ENCODE data around the gene EDN2. TPM values are rescaled to one million over a fixed set of nuclear protein-coding genes. Genes with fewer than 3 reads are reported as not detected.

EDN2 gene
- total RNA-seq (2021; fragmentation: NEBNext Ultra II Directional; extraction: Animal tissue kit (Norgen Biotek cat#: 25700)) (0.39 TPM in 1 of 2 replicates, not detected in the other), polyA plus RNA-seq (2011; rRNA removed) (0.32 and 0.39 TPM in 2 replicates), polyA minus RNA-seq (2011; rRNA and poly(A)+ RNA removed) (not detected in 2 replicates)
- polyA plus RNA-seq (2011; cell fraction: cytosol; rRNA removed), result 0.26 TPM
- 0.58 TPM for polyA plus RNA-seq (2011; cell fraction: nucleus; rRNA removed)
- not detected in 4 replicates for polyA plus RNA-seq (2012, experiment 1 of 2)
- 1.3 TPM for polyA plus RNA-seq (2012, experiment 2 of 2)
- polyA plus RNA-seq (2013, experiment 1 of 2), result 0.16 TPM
- polyA plus RNA-seq (2013, experiment 2 of 2), result 0.17 TPM
- not detected for polyA minus RNA-seq (2011; cell fraction: cytosol; rRNA and poly(A)+ RNA removed)
- polyA minus RNA-seq (2011; cell fraction: nucleus; rRNA and poly(A)+ RNA removed), result 0.50 TPM
- long read RNA-seq, experiment 1, result 0 reads
- long read RNA-seq, experiment 2, result 0 reads

DNA sequence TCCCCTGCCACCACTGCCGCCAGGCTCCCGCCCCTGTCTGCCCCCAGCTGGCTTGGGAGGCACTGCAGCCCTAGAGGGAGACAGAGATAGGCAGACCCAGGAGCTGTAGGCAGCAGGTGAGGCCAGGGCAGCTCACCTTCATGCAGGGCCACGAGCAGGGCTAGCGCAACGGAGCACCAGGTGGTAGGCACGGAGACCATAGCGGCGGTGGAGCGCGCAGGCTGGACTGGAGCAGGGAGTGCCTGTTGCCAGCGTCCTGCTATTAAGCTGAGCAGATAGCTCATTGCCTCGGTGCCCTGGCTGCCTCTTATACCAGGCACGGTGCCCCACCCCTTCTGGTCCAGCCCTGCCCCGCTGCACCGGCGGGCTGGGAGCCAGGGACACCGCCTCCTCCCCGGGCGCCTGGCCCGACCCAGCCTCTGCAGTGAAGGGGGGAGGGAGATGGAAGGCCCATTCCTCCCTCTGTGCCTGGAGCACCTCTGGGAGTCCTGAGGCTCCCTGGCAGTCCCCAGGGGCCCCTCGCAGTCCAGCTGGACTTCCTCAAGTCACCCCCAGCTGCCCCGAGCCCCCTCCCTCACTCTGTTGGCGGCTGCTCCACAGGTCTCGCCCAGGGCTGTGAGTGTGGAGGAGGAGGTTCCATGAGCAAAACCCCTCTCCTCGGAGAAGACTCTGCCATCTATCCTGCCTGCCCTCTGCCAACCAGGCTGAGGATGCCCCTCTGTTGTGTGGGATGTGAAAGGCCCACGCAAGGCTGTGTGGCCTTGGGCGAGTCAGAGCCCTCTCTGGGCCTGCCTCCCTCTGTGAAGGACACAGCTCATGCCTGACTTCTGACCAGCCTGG lies at the start of gene EDN2:
Gene EDN2, minus strand, starts transcription at position 282 of the 840 bp plus-strand sequence. Its CDS starts 82 bp downstream, at position 200.
- ChIA-PET CTCF (ENCODE audit: partially characterized antibody) (interaction anchor here (0.7 to 14.9 kb wide), 26 partner anchors 8 to 221 kb away, joined by 3 to 205 read pairs (median 6); no protein-coding TSS in a partner anchor), POLR2A (ENCODE audit: partially characterized antibody) (interaction anchor here (1.2 to 2.5 kb wide), 3 partner anchors 8 to 11 kb away, joined by 5 to 21 read pairs (median 6); no protein-coding TSS in a partner anchor)
- Histone ChIP-seq H3K4me2 (ENCODE audit: insufficient read depth in 1 of 2, low read depth in 2 of 2, low read length in 2 of 2) (no peak within 1 kb of the TSS; a peak in 1 of 4 replicates), H3K23ac (ENCODE audit: insufficient read length) (no peak within 1 kb of the TSS), H4K20me1 (replicated peaks in 1 of 2; ENCODE audit: control insufficient read depth in 1 of 2, insufficient read depth in 2 of 2, low read length in 2 of 2) (peaks cover 0 to 1% of the 10 kb centered on the region in 2 experiments), H3K4me1 (replicated peaks in 1 of 4; ENCODE audit: control insufficient read depth in 3 of 4, insufficient read depth in 4 of 4, low read length in 3 of 4) (peaks cover 13 to 31% (median 24%) of the 10 kb centered on the region in 4 experiments), H2BK20ac (ENCODE audit: low read length) (peak within 1 kb of the TSS; percentile 93; the same call in 1 of the 2 replicates), H3K23me2 (ENCODE audit: low read depth, low read length) (peaks cover 4% of the 10 kb centered on the region; the same call in 1 of the 2 replicates), H3K79me2 (ENCODE audit: control insufficient read depth in 1 of 2, insufficient read depth in 2 of 2, low read length in 2 of 2) (no peaks in the 10 kb centered on the region), H4K8ac (ENCODE audit: extremely low read depth, insufficient read depth, low read length) (no peak within 1 kb of the TSS; the same call in 1 of the 2 replicates), H3K18ac (ENCODE audit: extremely low read depth, low read length) (peak within 1 kb of the TSS; percentile 26), H2BK120ac (replicated peaks; ENCODE audit: low read depth, low read length) (no peak within 1 kb of the TSS), H3K14ac (ENCODE audit: insufficient read length) (no peak within 1 kb of the TSS), H3K27ac (ENCODE audit: low read depth, low read length) (no peak within 1 kb of the TSS), H3K27me3 (replicated peaks in 1 of 4; ENCODE audit: control insufficient read depth in 3 of 4, extremely low read depth in 1 of 4, insufficient read depth in 3 of 4, low read length in 3 of 4) (peaks cover 0 to 2% (median 0%) of the 10 kb centered on the region in 4 experiments; a peak in 2 of 7 replicates), H4K5ac (ENCODE audit: insufficient read length, low read depth, low read length) (no peak within 1 kb of the TSS), H2AFZ (ENCODE audit: low read length) (no peak within 1 kb of the TSS), H2BK15ac (ENCODE audit: low read length) (peak within 1 kb of the TSS; percentile 88), H3K56ac (replicated peaks; ENCODE audit: insufficient read length, low read depth, low read length) (no peak within 1 kb of the TSS), H3K36me3 (ENCODE audit: control insufficient read depth in 2 of 4, insufficient read depth in 4 of 4, low read length in 3 of 4) (no peaks in the 10 kb centered on the region), H3K4me3 (ENCODE audit: extremely low read depth in 1 of 4, insufficient read depth in 2 of 4, low read depth in 3 of 4, low read length in 4 of 4) (no peak within 1 kb of the TSS), H2BK12ac (ENCODE audit: low read depth, low read length) (peak within 1 kb of the TSS; percentile 95), H4K91ac (replicated peaks; ENCODE audit: insufficient read length, low read length) (peak within 1 kb of the TSS; percentile 67), H2AK5ac (ENCODE audit: low read depth, low read length) (peak within 1 kb of the TSS; percentile 86; the same call in 1 of the 2 replicates), H3K9me3 (ENCODE audit: insufficient read depth in 2 of 2, low read depth in 1 of 2, low read length in 1 of 2) (no peaks in the 10 kb centered on the region), H3K79me1 (ENCODE audit: low read depth, low read length) (no peaks in the 10 kb centered on the region), H2BK5ac (ENCODE audit: low read depth, low read length) (peak within 1 kb of the TSS; percentile 89; the same call in 1 of the 2 replicates), H3K4ac (replicated peaks; ENCODE audit: insufficient read length, low read depth, low read length) (peak within 1 kb of the TSS; percentile 32), H3K9ac (replicated peaks in 1 of 4; ENCODE audit: extremely low read depth in 1 of 4, low read depth in 3 of 4, low read length in 3 of 4) (no peak within 1 kb of the TSS)
- 83% methylated on average over 26 of the region's 27 CpGs; no CpG with 5 or more reads in 1 of the 2 experiments for WGBS, 2 experiments (ENCODE audit: extremely low coverage in 1 of 2, insufficient coverage in 1 of 2, insufficient read length in 1 of 2, insufficient replicate concordance in 2 of 2, low coverage in 1 of 2, low lambda C conversion rate in 2 of 2, missing lambda C conversion rate in 1 of 2)
- DNase-seq (ENCODE audit: low read depth in 1 of 2, low spot score in 2 of 2) (no peak), FAIRE-seq (no peak)
